CD14-positive monocyte (primary cell): Measurements from ENCODE around the gene AMBRA1. TPM values are rescaled to one million over a fixed set of nuclear protein-coding genes. Genes with fewer than 3 reads are reported as not detected.

Experiments used
- DNase-seq, 3 donors: peaks; one replicate each; pipeline ENCODE4 v3.0.0-alpha.2; 2011 to 2022
- H2AFZ ChIP-seq: 2 replicates; pipeline ENCODE4 v1.6.0; 2012; ENCODE audit warnings: mild to moderate bottlenecking, low read depth, low read length, inconsistent platforms; ENCODE audit not compliant: insufficient read depth, poor library complexity, severe bottlenecking
- H3K27ac ChIP-seq, 2 donors: 1 replicate in 1 of 2; 2 replicates in 1 of 2; pipeline ENCODE4 v1.5.1; 2012 to 2013; ENCODE audit warnings: low read length in 2 of 2, control low read depth in 1 of 2, inconsistent platforms in 1 of 2, low read depth in 1 of 2, mild to moderate bottlenecking in 1 of 2
- H3K27me3 ChIP-seq, 2 donors: one replicate each; pipeline versions ENCODE4 v1.6.0 to v1.6.1; 2011 to 2013; ENCODE audit warnings: low read length in 2 of 2; ENCODE audit not compliant: control insufficient read depth in 2 of 2, insufficient read depth in 2 of 2
- H3K36me3 ChIP-seq, 2 donors: replicated peaks in 1 of 2; 1 replicate in 1 of 2; 2 replicates in 1 of 2; pipeline versions ENCODE4 v1.5.1 to v1.6.1; 2012 to 2013; ENCODE audit warnings: low read length in 2 of 2, control low read depth in 1 of 2, inconsistent platforms in 1 of 2, mild to moderate bottlenecking in 1 of 2; ENCODE audit not compliant: insufficient read depth in 2 of 2, control insufficient read depth in 1 of 2
- H3K4me1 ChIP-seq, 2 donors: 1 replicate in 1 of 2; 2 replicates in 1 of 2; pipeline versions ENCODE4 v1.5.1 to v1.6.1; 2012 to 2013; ENCODE audit warnings: low read length in 2 of 2, control low read depth in 1 of 2, inconsistent platforms in 1 of 2, mild to moderate bottlenecking in 1 of 2, moderate library complexity in 1 of 2; ENCODE audit not compliant: insufficient read depth in 2 of 2, control insufficient read depth in 1 of 2
- H3K4me2 ChIP-seq: replicated peaks from 2 replicates; pipeline ENCODE3; 2012; ENCODE audit warnings: low read length, moderate library complexity, mild to moderate bottlenecking; ENCODE audit not compliant: poor library complexity, severe bottlenecking; ENCODE audit errors: extremely low read depth
- H3K4me3 ChIP-seq, 3 experiments: fragments of 200-600 bp in 1 of 3; sonication (generic) in 1 of 3; replicated peaks in 1 of 3; 1 replicate in 2 of 3; 2 replicates in 1 of 3; pipeline ENCODE4 v1.5.1; 2011 to 2013; ENCODE audit warnings: low read length in 3 of 3, mild to moderate bottlenecking in 3 of 3, control low read depth in 2 of 3, low read depth in 2 of 3, inconsistent platforms in 1 of 3, moderate library complexity in 1 of 3
- H3K79me2 ChIP-seq: 2 replicates; pipeline ENCODE4 v1.6.0; 2012; ENCODE audit warnings: mild to moderate bottlenecking, control low read depth, inconsistent platforms, low read length, moderate library complexity; ENCODE audit not compliant: insufficient read depth
- H3K9ac ChIP-seq: 2 replicates; pipeline ENCODE4 v1.6.0; 2017; ENCODE audit warnings: low read length, mild to moderate bottlenecking; ENCODE audit not compliant: insufficient read depth, poor library complexity, severe bottlenecking
- H3K9me3 ChIP-seq, 2 donors: replicated peaks in 1 of 2; 1 replicate in 1 of 2; 2 replicates in 1 of 2; pipeline versions ENCODE4 v1.5.1 to v1.6.1; 2012 to 2013; ENCODE audit warnings: low read length in 2 of 2, control low read depth in 1 of 2; ENCODE audit not compliant: control insufficient read depth in 1 of 2, insufficient read depth in 1 of 2
- H4K20me1 ChIP-seq: 2 replicates; pipeline ENCODE4 v1.6.0; 2012; ENCODE audit warnings: mild to moderate bottlenecking, low read length, control low read depth, moderate library complexity; ENCODE audit not compliant: insufficient read depth
- H3K27ac Mint-ChIP-seq, 7 donors: one replicate each; pipeline ENCODE4 v1.8.0; 2020; ENCODE audit warnings: mild to moderate bottlenecking in 7 of 7, mixed read lengths in 7 of 7, moderate library complexity in 6 of 7, inconsistent platforms in 2 of 7
- H3K27me3 Mint-ChIP-seq, 3 donors: one replicate each; pipeline ENCODE4 v1.8.0; 2021 to 2022; ENCODE audit warnings: low read depth in 3 of 3, mild to moderate bottlenecking in 3 of 3, mixed read lengths in 3 of 3, moderate library complexity in 3 of 3, inconsistent platforms in 1 of 3
- H3K36me3 Mint-ChIP-seq, 2 donors: one replicate each; pipeline ENCODE4 v1.8.0; 2020; ENCODE audit warnings: mixed read lengths in 2 of 2, inconsistent platforms in 1 of 2, mild to moderate bottlenecking in 1 of 2
- H3K4me1 Mint-ChIP-seq: one replicate; pipeline ENCODE4 v1.8.0; 2020; ENCODE audit warnings: mild to moderate bottlenecking, mixed read lengths
- H3K4me3 Mint-ChIP-seq, 2 donors: one replicate each; pipeline ENCODE4 v1.8.0; 2020; ENCODE audit warnings: mild to moderate bottlenecking in 2 of 2, mixed read lengths in 2 of 2, moderate library complexity in 1 of 2
- H3K9me3 Mint-ChIP-seq, 7 donors: one replicate each; pipeline ENCODE4 v1.8.0; 2020 to 2022; ENCODE audit warnings: mixed read lengths in 7 of 7, mild to moderate bottlenecking in 6 of 7, moderate library complexity in 6 of 7, inconsistent platforms in 2 of 7
- CTCF ChIP-seq: fragments of 200-600 bp; IDR thresholded peaks from one replicate; pipeline ENCODE4 v1.8.0; 2022; ENCODE audit warnings: antibody characterized with exemption, mild to moderate bottlenecking
- WGBS: methylation state at CpG from one replicate; pipeline ENCODE4 v1.1.5; 2013; ENCODE audit warnings: missing lambda C conversion rate; ENCODE audit not compliant: insufficient coverage; 5-methylcytosine and 5-hydroxymethylcytosine counted together
- intact Hi-C, 2 donors: fragments of 100-400 bp; cut with micrococcal nuclease; formaldehyde crosslinking; loops; one replicate each; pipeline versions ENCODE4 v1.15.0 to v1.15.1; 2023
- polyA plus RNA-seq, 3 donors: library from polyadenylated mRNA; depleted of rRNA in 1 of 3; unstranded in 2 of 3; stranded (reverse) in 1 of 3; fragments of 300-500 nt in 2 of 3; fragments of >200 nt in 1 of 3; fragmentation: Illumina TruSeq in 2 of 3; gene quantifications; 1 replicate in 2 of 3; 2 replicates in 1 of 3; pipeline ENCODE4 v1.2.3, GENCODE V29; 2012 to 2021

The AMBRA1 gene
- polyA plus RNA-seq, 3 donors, result 2.1 to 6.1 (median 3.8) TPM

DNA sequence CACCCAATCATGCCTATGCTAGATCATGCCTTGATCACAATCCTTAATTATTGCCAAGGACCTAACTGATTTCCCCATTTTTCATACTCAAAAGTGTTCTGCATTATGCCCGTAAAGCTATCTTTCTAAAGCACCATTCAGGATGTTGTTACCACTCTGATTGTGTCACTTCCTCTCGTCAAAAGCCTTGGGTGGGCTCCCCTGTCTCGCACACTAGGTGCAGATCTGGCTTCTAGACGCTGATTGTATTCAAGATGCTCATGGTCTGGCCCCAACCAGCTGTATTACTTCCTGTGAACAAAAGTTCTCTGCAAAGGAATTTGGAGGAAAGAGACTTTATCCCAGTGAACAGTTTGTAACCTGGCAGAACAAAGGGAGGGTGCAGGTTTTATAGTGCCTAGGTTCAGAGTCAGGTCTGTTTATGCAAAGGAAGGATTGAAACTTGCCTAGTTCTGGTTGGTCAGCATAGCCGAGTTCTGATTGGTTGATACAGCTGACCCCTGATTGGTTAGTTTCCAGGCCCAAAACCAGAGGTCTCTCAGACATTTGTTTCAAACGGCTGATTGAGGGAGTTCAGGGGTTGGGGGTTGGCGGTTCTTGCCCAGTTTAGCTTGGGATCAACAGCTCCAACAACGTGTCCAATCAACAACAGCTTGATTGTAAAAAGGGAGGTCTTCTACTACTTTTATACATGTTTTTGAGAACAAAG is 49.0 kb upstream of the AMBRA1 start:
- no peak overlapping the region for H3K4me2 ChIP-seq
- no peaks in the 10 kb centered on the region for H3K4me1 ChIP-seq
- H3K27me3 ChIP-seq, result no peaks in the 10 kb centered on the region
- Mint-ChIP-seq H3K27me3 (no peaks in the 10 kb centered on the region), H3K4me1 (peaks cover 9% of the 10 kb centered on the region), H3K4me3 (no peak overlapping the region), H3K9me3 (peaks cover 0 to 6% (median 3%) of the 10 kb centered on the region in 7 donors), H3K36me3 (peaks cover 66 to 92% of the 10 kb centered on the region in 2 donors), H3K27ac (peak overlapping the region in 1 of 7 donors; percentile 68)
- DNase-seq, result no peak
- no peak overlapping the region for H3K27ac ChIP-seq
- WGBS, result 69% methylated on average over 6 of the region's 8 CpGs
- H2AFZ ChIP-seq, result no peak overlapping the region
- no peak overlapping the region for H3K4me3 ChIP-seq
- intact Hi-C loops, result no loop called here
- peaks cover 25% of the 10 kb centered on the region for H3K79me2 ChIP-seq
- H4K20me1 ChIP-seq, result peaks cover 45% of the 10 kb centered on the region
- H3K36me3 ChIP-seq, result peaks cover 55 to 94% of the 10 kb centered on the region in 2 donors
- no peak for TF ChIP-seq CTCF
- no peaks in the 10 kb centered on the region for H3K9me3 ChIP-seq
- H3K9ac ChIP-seq, result no peak overlapping the region

GRCh38 chr11:46641639-46642038 is 47.8 kb upstream of the AMBRA1 start:
- H3K36me3 ChIP-seq, result peaks cover 48 to 94% of the 10 kb centered on the region in 2 donors

More at GRCh38 chr11:46641639-46642038, 47.8 kb upstream of the AMBRA1 start:
- peaks cover 35% of the 10 kb centered on the region for H3K79me2 ChIP-seq
- no peak overlapping the region for H2AFZ ChIP-seq
- H3K27ac Mint-ChIP-seq, result peak overlapping the region in 1 of 7 donors; percentile 63
- no peak overlapping the region for H3K4me3 Mint-ChIP-seq
- no peaks in the 10 kb centered on the region for H3K27me3 ChIP-seq
- no peak overlapping the region for H3K4me3 ChIP-seq
- no peaks in the 10 kb centered on the region for H3K4me1 ChIP-seq
- TF ChIP-seq CTCF, result no peak
- WGBS, result 100% methylated on average over 2 of the region's 3 CpGs
- intact Hi-C loops, result no loop called here
- H3K4me2 ChIP-seq, result no peak overlapping the region
- no peak overlapping the region for H3K9ac ChIP-seq
- no peak for DNase-seq
- no peak overlapping the region for H3K27ac ChIP-seq
- peaks cover 59 to 89% of the 10 kb centered on the region in 2 donors for H3K36me3 Mint-ChIP-seq
- H3K9me3 Mint-ChIP-seq, result peaks cover 0 to 6% (median 3%) of the 10 kb centered on the region in 7 donors
- peaks cover 0 to 2% (median 0%) of the 10 kb centered on the region in 3 donors for H3K27me3 Mint-ChIP-seq
- peaks cover 9% of the 10 kb centered on the region for H3K4me1 Mint-ChIP-seq
- H3K9me3 ChIP-seq, result no peaks in the 10 kb centered on the region
- peaks cover 52% of the 10 kb centered on the region for H4K20me1 ChIP-seq
